Amygdala (tissue), 56 donors: ENCODE measurements around the gene UGT1A9.

Experiments used
- DNase-seq, 56 donors: peaks; one replicate each; lab custom pipeline; 2025; lab: John Stamatoyannopoulos, UW

Gene UGT1A9

DNA sequence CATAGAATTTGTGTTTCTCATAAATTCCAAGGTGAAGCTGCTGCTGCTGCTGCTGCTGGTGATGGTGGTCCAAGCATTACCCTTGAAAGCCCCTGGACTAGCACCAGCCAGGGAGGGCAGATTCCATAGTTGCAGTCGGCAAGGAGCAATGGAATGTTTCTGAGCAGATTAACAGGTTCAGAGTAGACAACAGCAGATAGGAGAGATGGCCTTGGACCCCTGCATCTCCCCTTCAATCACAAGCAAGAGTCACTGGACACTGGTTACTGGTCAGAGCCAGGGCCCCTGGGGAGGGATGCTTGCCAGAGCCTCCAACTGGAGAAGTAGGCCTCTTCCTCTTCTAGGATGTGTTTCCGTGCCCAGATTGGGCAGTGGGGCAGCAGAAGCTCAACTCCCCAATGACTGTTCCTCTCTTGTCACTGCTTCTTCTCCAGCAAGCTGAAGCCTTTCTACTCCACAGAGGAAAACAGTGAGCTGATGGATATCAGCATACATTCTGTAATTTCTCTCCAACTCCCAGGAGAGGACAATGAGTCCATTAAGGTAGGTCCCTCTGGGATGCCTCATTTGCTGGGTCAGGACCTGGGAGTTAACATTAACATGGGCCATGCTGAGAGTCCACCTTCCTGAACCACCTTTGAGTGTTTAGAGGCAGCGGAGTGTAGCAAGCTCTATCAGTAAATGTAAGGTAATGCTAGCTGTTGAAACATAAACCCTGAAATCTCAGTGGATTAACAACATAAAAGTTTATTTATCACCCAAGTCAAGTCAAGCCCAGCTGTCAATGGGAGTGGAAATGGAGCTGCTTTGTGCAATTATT is 141.7 kb downstream of the UGT1A9 start:
- no peak for DNase-seq

DNA sequence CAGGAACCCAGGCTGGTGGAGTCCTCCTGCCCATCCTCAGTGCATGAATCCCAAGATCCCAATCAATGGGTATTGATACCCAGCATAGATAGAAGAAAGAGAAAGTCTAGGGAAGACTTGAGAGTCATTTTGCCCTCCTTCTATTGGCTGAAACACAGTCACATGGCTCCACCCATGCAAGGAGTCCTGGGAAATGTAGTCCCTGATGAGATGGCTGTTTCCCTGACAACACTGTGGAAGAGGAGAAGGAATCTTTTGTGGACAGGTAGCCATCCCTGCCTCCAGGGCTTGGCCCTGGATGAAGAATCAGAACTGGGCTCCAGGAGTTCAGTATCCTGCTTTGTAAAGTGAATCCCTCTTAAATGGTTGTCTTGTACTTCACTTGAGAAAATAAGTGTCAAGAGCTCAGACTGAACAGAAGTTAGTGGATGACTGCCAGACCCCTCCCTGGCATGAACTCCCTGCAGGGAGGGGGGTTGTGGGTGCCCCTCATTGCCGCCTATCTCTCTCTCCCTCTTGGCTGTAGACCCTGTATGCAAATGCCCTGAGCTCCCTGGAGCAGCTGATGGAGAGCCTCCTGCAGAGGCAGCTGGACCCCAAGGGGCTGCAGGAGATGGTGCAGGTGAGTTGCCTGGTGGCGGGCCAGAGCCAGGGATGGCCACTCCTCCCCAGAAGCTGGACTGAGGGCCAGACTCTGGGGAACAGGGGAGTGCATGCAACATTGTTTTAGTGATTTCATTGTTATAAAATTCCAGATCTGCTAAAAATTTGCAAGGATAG is 142.5 kb downstream of the UGT1A9 start:
- DNase-seq, result no peak

DNA sequence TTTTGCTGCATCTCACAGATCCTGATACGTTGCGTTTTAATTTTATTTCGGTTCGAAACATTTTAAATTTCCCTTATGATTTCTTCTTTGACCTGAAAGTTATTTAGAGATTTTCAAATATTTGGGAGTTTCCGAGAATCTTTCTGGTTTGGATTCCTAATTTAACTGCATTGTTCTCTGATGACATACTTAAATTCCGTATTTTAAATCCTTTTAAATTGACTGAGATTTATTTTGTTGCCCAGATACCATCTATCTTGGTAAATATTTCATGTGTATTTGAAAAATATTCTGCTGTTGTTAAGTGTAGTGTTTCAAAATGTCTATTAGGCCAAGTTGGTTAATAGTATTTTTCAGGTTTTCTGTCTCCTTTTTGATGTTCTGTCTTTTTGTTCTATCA is 144.2 kb downstream of the UGT1A9 start:
- DNase-seq, result no peak

DNA sequence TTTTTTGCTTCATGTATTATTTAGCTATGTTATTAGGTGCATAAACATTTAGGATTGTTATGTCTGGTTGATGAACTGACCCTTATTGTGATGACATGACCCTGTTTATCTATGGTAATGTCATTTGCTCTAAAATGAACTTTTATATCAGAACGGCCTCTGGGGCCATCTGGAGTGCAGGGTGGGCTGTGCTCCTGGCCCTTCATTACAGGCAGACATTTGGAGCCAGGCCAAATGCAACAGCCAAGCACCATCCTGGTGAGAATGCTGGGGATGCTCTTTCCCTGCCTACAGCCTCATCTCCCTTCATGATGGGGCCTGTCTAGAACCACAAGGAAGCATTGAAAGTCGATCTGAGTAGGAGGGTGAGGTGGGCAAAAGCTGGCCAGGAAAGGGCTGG is 144.6 kb downstream of the UGT1A9 start:
- no peak for DNase-seq

DNA sequence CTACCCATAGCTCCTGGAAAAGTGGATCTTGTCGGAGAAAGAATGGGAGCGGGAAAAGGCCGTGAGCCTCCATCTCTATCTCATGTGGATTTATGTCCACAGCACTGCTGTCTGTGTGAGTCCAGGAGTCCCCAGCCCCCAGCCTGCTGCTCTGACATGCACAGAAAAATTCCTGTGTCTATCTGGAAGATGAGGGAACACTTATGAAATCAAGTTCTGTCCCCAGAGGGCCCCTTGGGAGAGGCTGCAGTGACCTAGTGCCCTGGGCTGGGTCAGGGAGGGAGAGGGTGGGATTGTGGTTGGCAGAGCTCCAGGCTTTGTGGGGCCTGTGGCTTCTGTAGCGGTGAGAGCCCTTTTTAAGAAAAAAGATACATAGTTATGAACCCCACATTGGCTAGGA is 145.1 kb downstream of the UGT1A9 start:
- DNase-seq, result no peak

DNA sequence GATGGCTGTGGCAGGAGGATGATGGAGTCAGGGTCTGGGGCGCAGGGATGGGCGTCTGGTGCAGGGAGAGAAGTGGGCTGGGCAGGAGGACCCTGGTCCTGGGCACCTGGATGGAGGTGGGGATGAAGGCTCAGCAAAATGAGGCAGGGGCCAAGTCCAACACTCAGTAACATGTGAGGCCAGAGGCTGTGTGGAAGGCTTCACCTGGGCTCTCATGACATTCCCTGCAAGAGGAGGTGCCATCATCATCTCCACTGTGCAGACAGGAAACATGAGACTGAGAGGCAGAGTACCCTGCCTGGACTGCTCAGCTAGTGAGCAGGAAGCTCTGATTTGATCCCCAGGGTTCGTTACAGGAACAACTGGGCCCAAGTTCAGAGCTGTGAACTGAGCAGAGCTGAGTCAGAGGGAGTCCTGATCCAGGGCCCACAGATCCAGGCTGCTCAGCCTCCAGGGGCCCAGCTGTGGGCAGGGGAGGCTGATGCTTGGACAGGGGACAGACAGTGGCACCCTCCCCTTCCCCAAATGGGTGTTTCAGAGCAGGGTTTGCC is 145.7 kb downstream of the UGT1A9 start:
- no peak for DNase-seq

DNA sequence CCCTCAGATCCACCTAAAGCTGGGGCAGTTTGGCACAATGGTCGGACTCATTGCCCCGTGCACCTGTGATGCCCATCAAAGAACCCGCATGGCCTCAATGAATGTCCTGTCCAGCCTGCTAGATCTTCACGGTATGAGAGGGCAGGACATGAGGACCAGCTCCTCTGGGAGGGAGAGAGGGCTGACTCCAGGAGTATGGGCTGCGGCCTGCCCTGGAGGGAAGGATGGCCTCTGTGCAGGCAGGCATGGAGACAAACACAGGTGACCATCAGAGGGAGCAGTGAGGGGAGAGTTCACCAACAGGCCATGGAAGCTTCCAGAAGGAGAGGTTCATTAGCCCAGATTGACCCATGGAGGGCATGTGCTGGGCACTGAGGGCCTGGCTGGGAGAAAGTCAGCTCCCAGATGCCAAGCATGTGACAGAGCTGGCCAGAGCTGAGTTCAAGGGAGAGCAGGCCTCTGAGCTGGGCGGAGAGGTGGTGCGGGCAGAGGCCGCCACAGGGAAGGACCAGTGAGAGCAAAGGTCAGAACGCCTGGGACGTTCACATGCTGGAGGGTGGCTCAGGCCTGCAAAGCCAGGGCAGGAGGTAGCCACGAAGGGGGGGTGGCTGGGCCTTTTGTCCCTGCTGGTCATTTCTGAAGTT is 146.4 kb downstream of the UGT1A9 start:
- no peak for DNase-seq

DNA sequence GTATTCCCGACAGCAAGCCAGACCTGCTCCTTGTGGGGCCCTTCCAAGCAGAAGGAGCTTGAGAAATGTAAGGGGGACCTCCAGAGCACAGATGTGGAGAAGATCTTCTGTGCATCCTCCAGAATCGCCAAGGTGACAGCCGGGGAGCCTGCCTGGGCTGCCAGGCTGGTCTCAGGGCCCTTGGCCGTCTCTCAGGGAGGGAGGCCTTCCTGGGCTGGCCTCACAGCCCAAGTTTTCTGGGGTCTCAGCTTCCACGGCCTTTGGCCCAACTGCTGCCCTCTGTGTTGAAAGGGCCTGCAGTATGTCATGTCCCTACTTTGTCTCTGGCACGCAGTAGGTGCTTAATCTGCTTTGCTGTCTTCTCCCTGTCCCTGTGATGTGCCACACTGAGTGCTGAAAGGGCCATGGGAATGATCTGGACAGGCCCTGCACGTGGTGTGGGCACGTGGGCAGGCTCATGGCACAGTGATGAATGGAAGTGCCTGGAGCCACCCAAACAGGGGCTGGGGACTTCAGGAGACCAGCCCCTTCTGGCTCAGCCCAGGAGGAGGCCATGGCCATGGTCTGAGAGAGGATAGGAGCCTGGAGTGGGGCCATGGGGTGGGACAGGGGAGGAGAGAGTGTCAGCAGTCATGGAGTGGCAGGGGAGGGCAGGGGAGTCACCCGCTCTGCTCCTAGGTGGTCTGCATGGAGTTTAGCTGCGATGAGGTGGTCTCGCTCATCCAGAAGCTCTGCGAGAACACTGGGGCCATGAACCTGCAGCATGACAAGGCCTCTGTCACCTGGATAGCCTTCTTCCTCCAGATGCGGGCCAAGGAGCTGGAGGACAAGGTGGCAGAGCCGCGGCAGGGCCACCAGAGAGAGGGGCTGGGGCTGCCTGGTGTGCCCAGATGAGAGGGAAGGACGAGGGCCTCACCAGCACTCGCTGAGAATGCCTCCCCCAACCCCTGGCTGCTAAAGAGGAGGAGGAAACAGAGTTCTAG is 147.2 kb downstream of the UGT1A9 start:
- DNase-seq, result no peak

DNA sequence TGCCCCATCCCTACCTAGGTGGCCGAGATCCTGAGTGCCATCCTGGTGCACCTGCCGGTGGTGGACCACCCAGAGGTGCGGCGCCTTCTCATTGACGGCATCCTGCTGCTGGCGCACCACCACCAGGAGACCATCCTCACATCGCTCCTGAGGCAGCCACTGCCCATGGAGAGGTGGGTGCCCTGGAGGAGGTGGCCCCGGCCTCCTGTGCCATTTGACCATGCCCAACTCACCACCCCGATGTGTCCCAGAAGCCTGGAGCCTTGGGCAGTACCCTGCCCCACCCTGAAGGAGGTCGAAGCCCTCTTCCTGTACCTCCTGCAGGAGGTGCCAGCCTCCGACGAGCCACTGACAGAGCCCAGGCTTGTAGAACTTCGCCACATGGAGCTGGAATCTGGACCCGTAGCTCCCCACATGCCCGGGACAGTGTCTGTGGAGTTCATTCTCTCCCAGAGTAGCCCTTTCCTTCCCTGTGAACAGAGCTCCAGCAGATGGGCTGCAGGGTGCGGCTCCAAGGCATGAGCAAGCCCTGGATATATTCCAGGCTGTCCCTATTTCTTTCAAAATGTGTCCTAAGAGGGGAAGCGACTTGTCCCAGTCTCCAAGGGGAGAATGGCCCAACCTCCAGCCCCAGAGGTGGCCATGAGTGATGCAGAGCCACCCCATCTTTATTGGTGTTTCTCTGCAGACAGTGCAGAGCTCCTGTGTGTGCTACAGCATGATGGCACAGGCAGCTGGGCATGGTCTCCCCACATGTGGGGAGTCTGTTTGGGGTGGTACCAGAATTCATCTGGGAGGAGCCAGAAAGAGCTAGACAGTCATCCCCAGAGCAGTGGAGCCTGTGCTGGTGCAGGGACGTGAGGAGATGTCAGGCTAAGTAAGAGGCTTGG is 148.4 kb downstream of the UGT1A9 start:
- DNase-seq, result no peak

DNA sequence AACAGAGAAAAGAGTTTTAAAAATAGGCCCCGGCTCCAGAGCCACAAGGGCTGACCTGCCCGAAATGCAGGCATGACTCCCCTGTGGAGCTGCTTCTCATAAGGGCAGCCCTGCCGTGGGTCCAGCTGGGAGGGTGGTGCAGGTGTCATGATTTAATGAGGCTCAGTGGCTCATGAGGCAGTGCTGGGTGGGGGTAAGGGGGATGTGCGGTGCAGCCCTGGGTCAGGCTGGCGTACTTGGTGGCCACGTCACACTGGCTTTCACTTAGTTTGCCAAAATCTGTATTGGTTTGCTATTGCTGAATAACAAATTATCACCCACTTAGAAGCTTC is 149.0 kb downstream of the UGT1A9 start:
- DNase-seq, result no peak

DNA sequence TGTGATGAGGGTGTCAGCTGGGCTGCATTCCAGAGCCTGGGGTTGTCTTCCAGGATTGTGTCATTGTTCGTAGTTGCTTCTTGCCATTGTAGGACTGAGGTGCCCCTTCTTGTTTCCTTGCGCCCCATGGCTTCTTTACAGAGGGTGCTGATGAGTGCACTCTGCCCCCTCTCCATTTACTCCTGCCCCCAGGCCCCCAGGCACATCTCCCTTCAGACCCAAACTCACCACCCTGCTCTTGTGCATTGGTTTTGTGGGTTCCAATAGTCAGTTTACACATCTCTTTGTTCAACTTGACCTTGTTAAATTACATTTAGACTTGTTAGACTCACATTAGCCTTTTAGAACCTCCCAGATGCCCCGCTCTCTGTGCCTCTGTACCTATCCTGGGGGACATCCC is 149.5 kb downstream of the UGT1A9 start:
- DNase-seq, result no peak

DNA sequence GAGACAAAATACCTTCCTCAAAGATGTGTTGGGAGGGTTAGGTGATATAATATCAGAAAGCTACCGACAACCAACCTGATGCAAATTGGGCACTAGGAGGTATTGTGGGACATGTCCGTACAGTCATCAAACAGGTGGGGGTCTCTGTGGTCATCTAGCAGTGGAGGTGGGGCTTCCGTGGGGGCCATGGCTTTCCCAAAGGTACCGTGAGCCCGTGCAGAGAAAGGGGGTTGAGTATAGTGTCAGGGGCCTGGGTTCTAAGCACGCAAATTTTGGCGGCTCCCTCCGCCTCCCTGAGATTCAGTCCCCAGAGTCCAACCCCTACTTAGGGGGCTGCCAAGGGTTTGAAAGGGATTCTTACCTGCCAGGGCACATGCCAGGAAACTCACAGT is 150.0 kb downstream of the UGT1A9 start:
- DNase-seq, result no peak

DNA sequence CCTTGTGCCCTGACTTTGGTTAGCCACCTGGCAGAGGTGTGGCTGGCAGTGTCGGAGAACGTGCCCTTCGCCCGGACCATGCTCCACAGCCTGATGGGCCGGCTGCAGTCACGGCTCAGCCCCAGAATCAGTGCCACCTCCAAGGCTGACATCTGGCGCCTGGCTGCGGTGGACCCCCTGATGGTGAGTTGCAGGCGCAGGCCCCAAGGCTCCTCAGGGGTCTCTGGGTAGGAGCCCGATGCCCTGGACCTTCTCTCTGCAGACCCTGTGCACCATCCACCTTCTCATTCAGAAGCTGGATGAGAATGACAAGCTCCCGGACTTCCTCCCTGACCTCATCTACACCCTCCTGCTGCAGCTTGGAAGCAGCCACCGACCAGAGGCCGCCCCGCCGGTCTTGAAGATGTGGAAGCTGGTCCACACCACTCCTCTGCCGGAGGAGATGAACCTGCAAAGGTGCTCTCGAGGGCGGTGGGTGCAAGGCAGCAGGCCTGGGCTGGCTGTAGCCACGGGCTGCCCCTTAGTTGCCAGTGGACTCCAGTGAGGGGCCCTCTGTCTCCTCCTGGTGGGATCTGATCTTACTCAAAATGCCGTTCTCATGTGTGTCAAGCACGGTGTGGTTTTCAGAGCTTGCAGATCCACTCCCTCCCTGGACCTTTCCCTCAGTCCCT is 150.5 kb downstream of the UGT1A9 start:
- no peak for DNase-seq
